HepG2 (cell line): ENCODE results near the gene FIBP. TPM values are rescaled to one million over a fixed set of nuclear protein-coding genes. Genes with fewer than 3 reads are reported as not detected.

ENCODE experiments used
- FOXC1 ChIP-seq: sonication (generic); formaldehyde crosslinking; IDR thresholded peaks from 2 replicates; pipeline ENCODE4 v1.8.0; 2022; ENCODE audit warnings: mild to moderate bottlenecking, missing genetic modification reagents, borderline replicate concordance
- HDAC6 ChIP-seq: fragments of 200-600 bp; sonication (generic); IDR thresholded peaks from 2 replicates; pipeline ENCODE4 v1.7.0; 2017; ENCODE audit warnings: mild to moderate bottlenecking, antibody characterized with exemption, low read length, low read depth
- KAT2B ChIP-seq: fragments of 150-350 bp; IDR thresholded peaks from 2 replicates; pipeline ENCODE4 v1.6.1; 2014; ENCODE audit warnings: low read depth, low read length, borderline replicate concordance
- KDM6A ChIP-seq: IDR thresholded peaks from 2 replicates; pipeline ENCODE4 v1.6.1; 2016; ENCODE audit warnings: low read depth
- MBNL3 ChIP-seq: fragments of 250-450 bp; sonication (Bioruptor Pico); conservative IDR thresholded peaks from 2 replicates; pipeline ENCODE4 v1.8.0; 2022; ENCODE audit warnings: mild to moderate bottlenecking, inconsistent platforms
- NFYB ChIP-seq: sonication (generic); formaldehyde crosslinking; IDR thresholded peaks from 2 replicates; pipeline ENCODE4 v1.4.0; 2020; ENCODE audit warnings: missing genetic modification reagents
- NR2F1 ChIP-seq, 2 experiments: fragments of 450-650 bp in 1 of 2; formaldehyde crosslinking in 1 of 2; IDR thresholded peaks; 2 replicates each; pipeline versions ENCODE4 v1.5.0 to v1.6.1; 2016 to 2020; ENCODE audit warnings: mild to moderate bottlenecking in 1 of 2, missing compliant biosample characterization in 1 of 2, missing genetic modification reagents in 1 of 2, moderate library complexity in 1 of 2
- PPARG ChIP-seq: conservative IDR thresholded peaks from 2 replicates; pipeline ENCODE4 v1.6.1; 2016; ENCODE audit warnings: missing biosample characterization, missing genetic modification reagents
- REPIN1 ChIP-seq: sonication (generic); formaldehyde crosslinking; IDR thresholded peaks from 2 replicates; pipeline ENCODE4 v1.8.0; 2022; ENCODE audit warnings: missing genetic modification reagents, low read depth, mild to moderate bottlenecking, borderline replicate concordance
- SKI ChIP-seq: fragments of 450-650 bp; IDR thresholded peaks from one replicate; pipeline ENCODE4 v1.6.1; 2018; ENCODE audit warnings: mild to moderate bottlenecking; ENCODE audit not compliant: partially characterized antibody
- THAP9 ChIP-seq: sonication (generic); formaldehyde crosslinking; IDR thresholded peaks from 2 replicates; pipeline ENCODE4; 2020; ENCODE audit warnings: missing genetic modification reagents, mild to moderate bottlenecking, borderline replicate concordance
- ZC3H13 ChIP-seq: sonication (generic); formaldehyde crosslinking; IDR thresholded peaks from 2 replicates; pipeline ENCODE4 v1.8.1; 2023; ENCODE audit warnings: mild to moderate bottlenecking, missing genetic modification reagents, moderate library complexity
- ZNF264 ChIP-seq: sonication (generic); formaldehyde crosslinking; IDR thresholded peaks from 2 replicates; pipeline ENCODE4 v1.4.0; 2020; ENCODE audit warnings: missing genetic modification reagents
- ZNF572 ChIP-seq: sonication (generic); formaldehyde crosslinking; IDR thresholded peaks from 2 replicates; pipeline ENCODE4 v1.5.1; 2020; ENCODE audit warnings: mild to moderate bottlenecking, missing genetic modification reagents
- ZNF605 ChIP-seq: sonication (generic); formaldehyde crosslinking; IDR thresholded peaks from 2 replicates; pipeline ENCODE4 v1.8.0; 2022; ENCODE audit warnings: mild to moderate bottlenecking, missing genetic modification reagents
- ZNF639 ChIP-seq: conservative IDR thresholded peaks from 2 replicates; pipeline ENCODE4 v1.6.1; 2018; ENCODE audit warnings: missing genetic modification reagents
- ZNF777 ChIP-seq: sonication (generic); formaldehyde crosslinking; IDR thresholded peaks from 2 replicates; pipeline ENCODE4 v1.4.0; 2020; ENCODE audit warnings: missing genetic modification reagents
- ZSCAN29 ChIP-seq: sonication (generic); formaldehyde crosslinking; conservative IDR thresholded peaks from 2 replicates; pipeline ENCODE4 v1.4.0; 2020; ENCODE audit warnings: mild to moderate bottlenecking, missing genetic modification reagents
- ZZZ3 ChIP-seq: sonication (generic); formaldehyde crosslinking; IDR thresholded peaks from 2 replicates; pipeline ENCODE4 v1.4.0; 2020; ENCODE audit warnings: missing genetic modification reagents, mild to moderate bottlenecking, borderline replicate concordance
- polyA plus RNA-seq, 8 experiments: library from polyadenylated mRNA; depleted of rRNA in 3 of 8; stranded (reverse) in 7 of 8; unstranded in 1 of 8; fragments of >200 nt; fragmentation: Illumina TruSeq in 4 of 8; extraction: Trizol in 4 of 8; gene quantifications; 2 replicates each; pipeline versions ENCODE4 v1.2.1 to v1.2.3, GENCODE V29; 2011 to 2016; ENCODE audit warnings: low read depth in 4 of 8, missing spikeins in 1 of 8, mixed read lengths in 1 of 8; ENCODE audit not compliant: insufficient read depth in 1 of 8
- total RNA-seq, 5 experiments: library from RNA; depleted of rRNA; stranded (reverse); fragments of >200 nt; fragmentation: Illumina TruSeq; extraction: Trizol; gene quantifications; 2 replicates each; pipeline ENCODE4 v1.2.3, GENCODE V29; 2016; ENCODE audit warnings: low read depth in 1 of 5
- TF ChIP-seq, protein P1 (sequence below): sonication (generic); formaldehyde crosslinking; conservative IDR thresholded peaks from 2 replicates; pipeline ENCODE4 v1.8.0; 2022; ENCODE audit warnings: mild to moderate bottlenecking, moderate library complexity, missing genetic modification reagents
- TF ChIP-seq, protein P2 (sequence below): sonication (generic); formaldehyde crosslinking; IDR thresholded peaks from 2 replicates; pipeline ENCODE4 v1.4.0; 2020; ENCODE audit warnings: missing genetic modification reagents

The FIBP gene
- total and polyA plus RNA-seq, 2 of the 13 experiments (the other 11 are each of a cell fraction or from before 2014, with no cell fraction given): 42.9 to 62.1 TPM

GRCh38 chr11:65919141-65919572 lies 30.9 kb upstream of the FIBP start, which contains the start of gene DRAP1 (continued):
- no peak for TF ChIP-seq NR2F1 (CRISPR knock-in tag; IDR thresholded peaks at IDR 0.05)
- peak; percentile 14; the same call in 1 of the 2 replicates for TF ChIP-seq NFYB
- TF ChIP-seq ZSCAN29 (CRISPR knock-in tag): peak; percentile 58; the same call in 1 of the 2 replicates
- no peak for TF ChIP-seq ZNF605 (CRISPR knock-in tag)
- peak; percentile 53; the same call in 1 of the 2 replicates for TF ChIP-seq ZC3H13
- TF ChIP-seq REPIN1 (CRISPR knock-in tag): peak; percentile 81
- 0 out of 2 replicates have a peak, but pooled peaks have one; percentile 48 for TF ChIP-seq ZZZ3 (CRISPR knock-in tag)
- TF ChIP-seq KDM6A: 0 out of 2 replicates have a peak, but pooled peaks have one; percentile 28
- TF ChIP-seq ZNF264 (CRISPR knock-in tag): peak; percentile 83
- no peak for TF ChIP-seq THAP9 (CRISPR knock-in tag)
- no peak for TF ChIP-seq MBNL3 (CRISPR knock-in tag)
- TF ChIP-seq PPARG (CRISPR knock-in tag): peak; percentile 45; the same call in 1 of the 2 replicates
- TF ChIP-seq, protein P1, sequence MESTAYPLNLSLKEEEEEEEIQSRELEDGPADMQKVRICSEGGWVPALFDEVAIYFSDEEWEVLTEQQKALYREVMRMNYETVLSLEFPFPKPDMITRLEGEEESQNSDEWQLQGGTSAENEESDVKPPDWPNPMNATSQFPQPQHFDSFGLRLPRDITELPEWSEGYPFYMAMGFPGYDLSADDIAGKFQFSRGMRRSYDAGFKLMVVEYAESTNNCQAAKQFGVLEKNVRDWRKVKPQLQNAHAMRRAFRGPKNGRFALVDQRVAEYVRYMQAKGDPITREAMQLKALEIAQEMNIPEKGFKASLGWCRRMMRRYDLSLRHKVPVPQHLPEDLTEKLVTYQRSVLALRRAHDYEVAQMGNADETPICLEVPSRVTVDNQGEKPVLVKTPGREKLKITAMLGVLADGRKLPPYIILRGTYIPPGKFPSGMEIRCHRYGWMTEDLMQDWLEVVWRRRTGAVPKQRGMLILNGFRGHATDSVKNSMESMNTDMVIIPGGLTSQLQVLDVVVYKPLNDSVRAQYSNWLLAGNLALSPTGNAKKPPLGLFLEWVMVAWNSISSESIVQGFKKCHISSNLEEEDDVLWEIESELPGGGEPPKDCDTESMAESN: peak; percentile 68
- peak; percentile 94 for TF ChIP-seq ZNF639 (CRISPR knock-in tag)
- TF ChIP-seq ZNF572: no peak
- no peak for TF ChIP-seq FOXC1 (CRISPR knock-in tag)
- no peak for TF ChIP-seq KAT2B
- TF ChIP-seq SKI: peak; percentile 94
- TF ChIP-seq, protein P2, sequence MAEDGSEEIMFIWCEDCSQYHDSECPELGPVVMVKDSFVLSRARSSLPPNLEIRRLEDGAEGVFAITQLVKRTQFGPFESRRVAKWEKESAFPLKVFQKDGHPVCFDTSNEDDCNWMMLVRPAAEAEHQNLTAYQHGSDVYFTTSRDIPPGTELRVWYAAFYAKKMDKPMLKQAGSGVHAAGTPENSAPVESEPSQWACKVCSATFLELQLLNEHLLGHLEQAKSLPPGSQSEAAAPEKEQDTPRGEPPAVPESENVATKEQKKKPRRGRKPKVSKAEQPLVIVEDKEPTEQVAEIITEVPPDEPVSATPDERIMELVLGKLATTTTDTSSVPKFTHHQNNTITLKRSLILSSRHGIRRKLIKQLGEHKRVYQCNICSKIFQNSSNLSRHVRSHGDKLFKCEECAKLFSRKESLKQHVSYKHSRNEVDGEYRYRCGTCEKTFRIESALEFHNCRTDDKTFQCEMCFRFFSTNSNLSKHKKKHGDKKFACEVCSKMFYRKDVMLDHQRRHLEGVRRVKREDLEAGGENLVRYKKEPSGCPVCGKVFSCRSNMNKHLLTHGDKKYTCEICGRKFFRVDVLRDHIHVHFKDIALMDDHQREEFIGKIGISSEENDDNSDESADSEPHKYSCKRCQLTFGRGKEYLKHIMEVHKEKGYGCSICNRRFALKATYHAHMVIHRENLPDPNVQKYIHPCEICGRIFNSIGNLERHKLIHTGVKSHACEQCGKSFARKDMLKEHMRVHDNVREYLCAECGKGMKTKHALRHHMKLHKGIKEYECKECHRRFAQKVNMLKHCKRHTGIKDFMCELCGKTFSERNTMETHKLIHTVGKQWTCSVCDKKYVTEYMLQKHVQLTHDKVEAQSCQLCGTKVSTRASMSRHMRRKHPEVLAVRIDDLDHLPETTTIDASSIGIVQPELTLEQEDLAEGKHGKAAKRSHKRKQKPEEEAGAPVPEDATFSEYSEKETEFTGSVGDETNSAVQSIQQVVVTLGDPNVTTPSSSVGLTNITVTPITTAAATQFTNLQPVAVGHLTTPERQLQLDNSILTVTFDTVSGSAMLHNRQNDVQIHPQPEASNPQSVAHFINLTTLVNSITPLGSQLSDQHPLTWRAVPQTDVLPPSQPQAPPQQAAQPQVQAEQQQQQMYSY (CRISPR knock-in tag): no peak
- no peak for TF ChIP-seq HDAC6
- TF ChIP-seq ZNF777 (CRISPR knock-in tag): peak; percentile 90
